OCI-LY3 (cell line): ENCODE data around the gene GPHN.

Source experiments
- H2AFZ ChIP-seq: fragments of 200-600, 300-600 bp; shearing (Covaris generic); 2 replicates; pipeline ENCODE4 v1.6.0; 2014; ENCODE audit warnings: antibody characterized with exemption, low read depth, low read length
- H3K27ac ChIP-seq: fragments of 200-600, 300-600 bp; sonication (generic); 2 replicates; pipeline ENCODE4 v1.5.1; 2014; ENCODE audit warnings: mild to moderate bottlenecking, low read length, moderate library complexity, mixed read lengths
- H3K27me3 ChIP-seq: fragments of 200-600, 300-600 bp; sonication (generic); 2 replicates; pipeline ENCODE4 v1.6.1; 2014; ENCODE audit warnings: low read depth, low read length, mixed read lengths
- H3K36me3 ChIP-seq: fragments of 200-600, 300-600 bp; sonication (generic); replicated peaks from 2 replicates; pipeline ENCODE3; 2014; ENCODE audit warnings: low read depth, low read length, mixed read lengths
- H3K4me1 ChIP-seq: fragments of 300-600, 200-600 bp; sonication (generic); 2 replicates; pipeline ENCODE4 v1.6.1; 2014; ENCODE audit warnings: low read length, mixed read lengths
- H3K4me2 ChIP-seq: fragments of 200-600, 300-600 bp; sonication (generic); 2 replicates; pipeline ENCODE4 v1.6.1; 2014; ENCODE audit warnings: low read length, mixed read lengths
- H3K4me3 ChIP-seq: fragments of 300-600, 200-600 bp; sonication (generic); 2 replicates; pipeline ENCODE4 v1.5.1; 2014; ENCODE audit warnings: antibody characterized with exemption, mild to moderate bottlenecking, low read length, moderate library complexity
- H3K79me2 ChIP-seq: fragments of 300-600, 200-600 bp; shearing (Covaris generic); 2 replicates; pipeline ENCODE4 v1.6.1; 2014; ENCODE audit warnings: mild to moderate bottlenecking, low read length, mixed read lengths
- H3K9ac ChIP-seq: fragments of 300-600, 200-600 bp; shearing (Covaris generic); 2 replicates; pipeline ENCODE4 v1.6.0; 2014; ENCODE audit warnings: mild to moderate bottlenecking, low read length, moderate library complexity
- H3K9me3 ChIP-seq: fragments of 200-600, 300-600 bp; shearing (Covaris generic); 2 replicates; pipeline ENCODE4 v1.6.1; 2014; ENCODE audit warnings: low read length, mixed read lengths; ENCODE audit not compliant: insufficient read depth
- H4K20me1 ChIP-seq: fragments of 200-600, 300-600 bp; sonication (generic); 2 replicates; pipeline ENCODE4 v1.6.1; 2016; ENCODE audit warnings: low read length, mixed read lengths; ENCODE audit not compliant: insufficient read depth
- EZH2phosphoT487 ChIP-seq: fragments of 200-600 bp; shearing (Covaris generic); IDR thresholded peaks from 2 replicates; pipeline ENCODE4 v1.6.1; 2018; ENCODE audit warnings: antibody characterized with exemption, mixed run types, low read depth
- TF ChIP-seq, protein P1 (sequence below): fragments of 200-600, 300-600 bp; sonication (generic); IDR thresholded peaks from 2 replicates; pipeline ENCODE4 v1.5.1; 2014; ENCODE audit warnings: antibody characterized with exemption, low read length, low read depth

Gene GPHN

DNA sequence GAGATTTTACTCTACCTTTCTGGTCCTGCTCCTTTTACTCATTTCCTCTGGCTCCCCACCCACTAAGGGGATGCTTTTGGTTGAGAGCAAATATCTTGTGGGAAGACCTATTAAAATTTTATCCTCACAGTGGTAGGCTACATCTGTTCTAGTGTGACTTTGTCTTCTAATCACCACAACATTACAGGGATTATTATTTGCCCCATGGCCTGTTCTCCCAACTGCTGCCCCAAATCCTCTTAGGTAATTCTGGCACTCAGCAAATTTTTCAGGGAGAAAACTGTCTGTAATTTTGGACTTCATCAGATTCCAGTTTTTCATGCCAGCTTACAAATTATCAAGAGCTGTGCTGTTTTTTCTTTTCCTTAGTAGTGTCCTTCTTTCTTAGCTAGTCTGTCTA is 172.3 kb downstream of the GPHN start:
- Histone ChIP-seq H3K9me3 (peaks cover 6% of the 10 kb centered on the region; the same call in 1 of the 2 replicates), H3K4me1 (no peaks in the 10 kb centered on the region), H3K9ac (no peak overlapping the region), H3K27me3 (no peaks in the 10 kb centered on the region), H3K36me3 (peaks cover 6% of the 10 kb centered on the region), H4K20me1 (no peaks in the 10 kb centered on the region), H3K79me2 (peaks cover 46% of the 10 kb centered on the region), H3K4me3 (no peak overlapping the region), H3K27ac (no peak overlapping the region), H2AFZ (no peak overlapping the region), H3K4me2 (no peak overlapping the region)
- TF ChIP-seq, protein P1, sequence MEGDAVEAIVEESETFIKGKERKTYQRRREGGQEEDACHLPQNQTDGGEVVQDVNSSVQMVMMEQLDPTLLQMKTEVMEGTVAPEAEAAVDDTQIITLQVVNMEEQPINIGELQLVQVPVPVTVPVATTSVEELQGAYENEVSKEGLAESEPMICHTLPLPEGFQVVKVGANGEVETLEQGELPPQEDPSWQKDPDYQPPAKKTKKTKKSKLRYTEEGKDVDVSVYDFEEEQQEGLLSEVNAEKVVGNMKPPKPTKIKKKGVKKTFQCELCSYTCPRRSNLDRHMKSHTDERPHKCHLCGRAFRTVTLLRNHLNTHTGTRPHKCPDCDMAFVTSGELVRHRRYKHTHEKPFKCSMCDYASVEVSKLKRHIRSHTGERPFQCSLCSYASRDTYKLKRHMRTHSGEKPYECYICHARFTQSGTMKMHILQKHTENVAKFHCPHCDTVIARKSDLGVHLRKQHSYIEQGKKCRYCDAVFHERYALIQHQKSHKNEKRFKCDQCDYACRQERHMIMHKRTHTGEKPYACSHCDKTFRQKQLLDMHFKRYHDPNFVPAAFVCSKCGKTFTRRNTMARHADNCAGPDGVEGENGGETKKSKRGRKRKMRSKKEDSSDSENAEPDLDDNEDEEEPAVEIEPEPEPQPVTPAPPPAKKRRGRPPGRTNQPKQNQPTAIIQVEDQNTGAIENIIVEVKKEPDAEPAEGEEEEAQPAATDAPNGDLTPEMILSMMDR, result no peak
- TF ChIP-seq EZH2phosphoT487, result no peak

GRCh38 chr14:66696326-66696725 is 188.4 kb downstream of the GPHN start:
- TF ChIP-seq EZH2phosphoT487, result no peak
- TF ChIP-seq, protein P1, result no peak
- Histone ChIP-seq H4K20me1 (no peaks in the 10 kb centered on the region), H3K9ac (no peak overlapping the region), H3K27ac (no peak overlapping the region), H2AFZ (no peak overlapping the region), H3K79me2 (no peaks in the 10 kb centered on the region), H3K4me1 (no peaks in the 10 kb centered on the region), H3K4me3 (no peak overlapping the region), H3K9me3 (no peaks in the 10 kb centered on the region), H3K27me3 (no peaks in the 10 kb centered on the region), H3K36me3 (no peaks in the 10 kb centered on the region), H3K4me2 (no peak overlapping the region)

- Histone ChIP-seq H3K4me2 (no peak overlapping the region), H3K9ac (no peak overlapping the region), H3K79me2 (no peaks in the 10 kb centered on the region), H3K36me3 (no peaks in the 10 kb centered on the region), H3K27ac (no peak overlapping the region), H3K9me3 (no peaks in the 10 kb centered on the region), H2AFZ (no peak overlapping the region), H3K4me3 (no peak overlapping the region), H3K27me3 (no peaks in the 10 kb centered on the region), H4K20me1 (no peaks in the 10 kb centered on the region), H3K4me1 (no peaks in the 10 kb centered on the region)
- no peak for TF ChIP-seq EZH2phosphoT487
- TF ChIP-seq, protein P1, result no peak
Measured at GRCh38 chr14:66698503-66698902, 190.6 kb downstream of the GPHN start.

- Histone ChIP-seq H4K20me1 (no peaks in the 10 kb centered on the region), H2AFZ (no peak overlapping the region), H3K4me2 (no peak overlapping the region), H3K4me1 (no peaks in the 10 kb centered on the region), H3K27ac (no peak overlapping the region), H3K36me3 (no peaks in the 10 kb centered on the region), H3K9me3 (no peaks in the 10 kb centered on the region), H3K9ac (no peak overlapping the region), H3K79me2 (no peaks in the 10 kb centered on the region), H3K27me3 (no peaks in the 10 kb centered on the region), H3K4me3 (no peak overlapping the region)
- TF ChIP-seq EZH2phosphoT487, result no peak
- TF ChIP-seq, protein P1, result no peak
Measured at GRCh38 chr14:66701813-66702212, 193.9 kb downstream of the GPHN start.
